ENCODE data around the gene ARIH2.

The ARIH2 gene

DNA sequence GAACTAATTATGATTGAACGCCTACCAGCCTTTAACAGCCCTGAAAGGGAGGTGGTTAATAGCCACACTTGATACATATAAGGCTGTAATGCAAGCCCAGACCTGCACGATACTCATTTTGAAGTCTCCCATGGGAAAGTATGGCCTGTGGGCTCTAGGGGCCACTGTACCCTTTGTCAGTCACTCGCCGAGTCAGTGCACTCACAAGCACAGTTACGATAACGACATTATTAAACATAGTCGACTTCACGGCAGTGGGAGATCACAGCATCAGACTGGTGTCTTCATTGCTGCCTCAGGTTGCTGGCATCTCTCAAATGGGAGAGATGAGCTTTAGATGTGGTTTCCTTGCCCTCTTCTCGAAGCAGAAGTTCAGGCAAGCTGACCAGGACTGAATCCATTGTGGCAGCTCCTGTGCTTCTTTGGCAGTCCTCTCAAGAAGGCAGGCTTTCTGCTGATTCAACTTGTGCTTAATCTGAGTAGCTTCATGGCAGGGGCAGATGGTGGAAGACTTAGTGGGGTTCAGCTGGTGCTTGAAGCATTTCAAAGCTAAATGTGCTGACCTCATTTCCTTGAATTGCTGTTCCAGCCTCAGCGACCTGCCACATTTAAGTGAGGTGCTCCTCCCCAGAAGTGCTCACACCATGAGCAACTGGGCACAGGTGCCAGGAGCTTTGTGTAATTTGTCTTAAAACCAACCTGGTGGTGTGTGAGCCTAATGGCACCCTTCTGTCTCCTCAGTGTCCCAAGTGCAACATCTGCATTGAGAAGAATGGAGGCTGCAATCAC is 55.6 kb downstream of the ARIH2 start:
- TF ChIP-seq CTCF (IDR thresholded peaks at IDR 0.05; ENCODE audit: low read depth, low read length) (no peak), EZH2phosphoT487 (IDR thresholded peaks at IDR 0.05; ENCODE audit: low read depth) (no peak)
- Histone ChIP-seq H4K20me1 (ENCODE audit: insufficient read depth, low read length) (no peaks in the 10 kb centered on the region), H3K27ac (ENCODE audit: low read length) (no peak overlapping the region), H3K27me3 (ENCODE audit: low read depth, low read length) (no peaks in the 10 kb centered on the region), H3K79me2 (ENCODE audit: low read length) (no peaks in the 10 kb centered on the region), H3K9me3 (ENCODE audit: insufficient read depth, low read length) (no peaks in the 10 kb centered on the region), H3K36me3 (replicated peaks; ENCODE audit: low read depth, low read length) (peaks cover 66% of the 10 kb centered on the region), H3K4me2 (ENCODE audit: low read length) (no peak overlapping the region), H3K4me3 (ENCODE audit: low read length) (no peak overlapping the region), H3K4me1 (ENCODE audit: low read length) (no peaks in the 10 kb centered on the region), H2AFZ (ENCODE audit: low read depth, low read length) (no peak overlapping the region), H3K9ac (ENCODE audit: low read length) (no peak overlapping the region)

DNA sequence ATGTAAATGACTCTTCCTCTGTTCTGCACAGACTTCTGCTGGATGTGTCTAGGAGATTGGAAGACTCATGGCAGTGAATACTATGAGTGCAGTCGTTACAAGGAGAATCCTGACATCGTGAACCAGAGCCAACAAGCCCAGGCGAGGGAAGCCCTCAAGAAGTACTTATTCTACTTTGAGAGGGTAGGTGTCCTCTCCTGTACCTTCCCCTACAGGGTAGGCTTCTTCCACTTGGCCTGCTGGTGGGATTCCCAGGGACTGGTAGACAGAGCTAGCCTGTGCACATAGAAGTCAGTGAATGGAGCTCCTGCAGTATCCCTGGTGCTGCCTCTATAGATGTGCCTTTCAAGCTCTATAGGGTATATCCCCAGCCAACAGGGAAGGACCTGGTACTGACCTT is 60.8 kb downstream of the ARIH2 start:
- H3K27ac ChIP-seq (ENCODE audit: low read length): no peak overlapping the region
- no peak overlapping the region for H2AFZ ChIP-seq (ENCODE audit: low read depth, low read length)
- no peaks in the 10 kb centered on the region for H3K9me3 ChIP-seq (ENCODE audit: insufficient read depth, low read length)
- no peaks in the 10 kb centered on the region for H3K4me1 ChIP-seq (ENCODE audit: low read length)
- TF ChIP-seq CTCF (IDR thresholded peaks at IDR 0.05; ENCODE audit: low read depth, low read length): no peak
- no peak for TF ChIP-seq EZH2phosphoT487 (IDR thresholded peaks at IDR 0.05; ENCODE audit: low read depth)
- no peak overlapping the region for H3K4me3 ChIP-seq (ENCODE audit: low read length)
- H3K9ac ChIP-seq (ENCODE audit: low read length): no peak overlapping the region
- no peaks in the 10 kb centered on the region for H3K27me3 ChIP-seq (ENCODE audit: low read depth, low read length)
- no peaks in the 10 kb centered on the region; the same call in 1 of the 2 replicates for H4K20me1 ChIP-seq (ENCODE audit: insufficient read depth, low read length)
- H3K79me2 ChIP-seq (ENCODE audit: low read length): no peaks in the 10 kb centered on the region
- peaks cover 66% of the 10 kb centered on the region for H3K36me3 ChIP-seq (replicated peaks; ENCODE audit: low read depth, low read length)
- H3K4me2 ChIP-seq (ENCODE audit: low read length): no peak overlapping the region

DNA sequence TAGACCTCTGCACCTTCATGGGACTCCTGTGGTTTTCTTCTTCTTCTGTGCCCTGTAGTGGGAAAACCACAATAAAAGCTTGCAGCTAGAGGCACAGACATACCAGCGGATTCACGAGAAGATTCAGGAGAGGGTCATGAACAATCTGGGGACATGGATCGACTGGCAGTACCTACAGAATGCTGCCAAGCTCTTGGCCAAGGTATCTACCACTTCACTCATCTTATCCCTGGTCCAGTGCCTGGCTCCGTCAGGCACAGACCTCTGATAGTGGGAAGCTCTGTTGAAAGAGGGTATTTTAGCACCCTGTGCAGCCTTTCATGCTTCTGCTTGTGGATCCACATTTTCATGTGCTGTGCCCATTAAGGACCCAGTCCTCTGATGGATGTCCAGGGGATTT is 61.7 kb downstream of the ARIH2 start:
- Histone ChIP-seq H3K9me3 (ENCODE audit: insufficient read depth, low read length) (no peaks in the 10 kb centered on the region), H3K4me2 (ENCODE audit: low read length) (no peak overlapping the region), H3K27me3 (ENCODE audit: low read depth, low read length) (no peaks in the 10 kb centered on the region), H3K4me3 (ENCODE audit: low read length) (no peak overlapping the region), H3K79me2 (ENCODE audit: low read length) (no peaks in the 10 kb centered on the region), H3K27ac (ENCODE audit: low read length) (no peak overlapping the region), H3K4me1 (ENCODE audit: low read length) (no peaks in the 10 kb centered on the region), H3K36me3 (replicated peaks; ENCODE audit: low read depth, low read length) (peaks cover 65% of the 10 kb centered on the region), H3K9ac (ENCODE audit: low read length) (no peak overlapping the region), H4K20me1 (ENCODE audit: insufficient read depth, low read length) (no peaks in the 10 kb centered on the region; the same call in 1 of the 2 replicates), H2AFZ (ENCODE audit: low read depth, low read length) (no peak overlapping the region)
- no peak for TF ChIP-seq CTCF (IDR thresholded peaks at IDR 0.05; ENCODE audit: low read depth, low read length)
- TF ChIP-seq EZH2phosphoT487 (IDR thresholded peaks at IDR 0.05; ENCODE audit: low read depth): no peak

DNA sequence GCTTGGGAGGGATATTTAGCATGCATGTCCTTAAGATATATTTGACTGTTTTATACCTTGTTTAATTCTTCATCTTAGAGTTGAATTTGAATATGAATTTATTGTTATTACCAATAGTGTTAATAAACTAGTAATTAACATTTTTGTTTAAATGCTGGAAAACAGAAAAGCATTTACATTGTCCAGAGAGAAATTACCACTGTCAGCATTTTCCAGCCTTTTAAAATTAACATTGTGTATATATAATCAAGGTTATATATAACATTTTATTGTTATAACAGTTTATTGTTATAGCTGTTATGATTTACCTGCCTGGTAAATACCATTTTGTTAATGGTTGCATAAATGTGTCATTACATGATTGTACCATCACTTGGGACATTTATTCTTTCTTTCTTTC is 63.4 kb downstream of the ARIH2 start:
- no peaks in the 10 kb centered on the region; the same call in 1 of the 2 replicates for H4K20me1 ChIP-seq (ENCODE audit: insufficient read depth, low read length)
- H3K27me3 ChIP-seq (ENCODE audit: low read depth, low read length): no peaks in the 10 kb centered on the region
- no peaks in the 10 kb centered on the region for H3K79me2 ChIP-seq (ENCODE audit: low read length)
- H3K4me2 ChIP-seq (ENCODE audit: low read length): no peak overlapping the region
- H3K9ac ChIP-seq (ENCODE audit: low read length): no peak overlapping the region
- no peak overlapping the region for H2AFZ ChIP-seq (ENCODE audit: low read depth, low read length)
- no peak for TF ChIP-seq EZH2phosphoT487 (IDR thresholded peaks at IDR 0.05; ENCODE audit: low read depth)
- TF ChIP-seq CTCF (IDR thresholded peaks at IDR 0.05; ENCODE audit: low read depth, low read length): no peak
- H3K4me3 ChIP-seq (ENCODE audit: low read length): no peak overlapping the region
- no peak overlapping the region for H3K27ac ChIP-seq (ENCODE audit: low read length)
- H3K36me3 ChIP-seq (replicated peaks; ENCODE audit: low read depth, low read length): peaks cover 62% of the 10 kb centered on the region
- H3K4me1 ChIP-seq (ENCODE audit: low read length): no peaks in the 10 kb centered on the region
- no peaks in the 10 kb centered on the region for H3K9me3 ChIP-seq (ENCODE audit: insufficient read depth, low read length)
